ENCODE data around the gene RAB11FIP3.

The RAB11FIP3 gene

DNA sequence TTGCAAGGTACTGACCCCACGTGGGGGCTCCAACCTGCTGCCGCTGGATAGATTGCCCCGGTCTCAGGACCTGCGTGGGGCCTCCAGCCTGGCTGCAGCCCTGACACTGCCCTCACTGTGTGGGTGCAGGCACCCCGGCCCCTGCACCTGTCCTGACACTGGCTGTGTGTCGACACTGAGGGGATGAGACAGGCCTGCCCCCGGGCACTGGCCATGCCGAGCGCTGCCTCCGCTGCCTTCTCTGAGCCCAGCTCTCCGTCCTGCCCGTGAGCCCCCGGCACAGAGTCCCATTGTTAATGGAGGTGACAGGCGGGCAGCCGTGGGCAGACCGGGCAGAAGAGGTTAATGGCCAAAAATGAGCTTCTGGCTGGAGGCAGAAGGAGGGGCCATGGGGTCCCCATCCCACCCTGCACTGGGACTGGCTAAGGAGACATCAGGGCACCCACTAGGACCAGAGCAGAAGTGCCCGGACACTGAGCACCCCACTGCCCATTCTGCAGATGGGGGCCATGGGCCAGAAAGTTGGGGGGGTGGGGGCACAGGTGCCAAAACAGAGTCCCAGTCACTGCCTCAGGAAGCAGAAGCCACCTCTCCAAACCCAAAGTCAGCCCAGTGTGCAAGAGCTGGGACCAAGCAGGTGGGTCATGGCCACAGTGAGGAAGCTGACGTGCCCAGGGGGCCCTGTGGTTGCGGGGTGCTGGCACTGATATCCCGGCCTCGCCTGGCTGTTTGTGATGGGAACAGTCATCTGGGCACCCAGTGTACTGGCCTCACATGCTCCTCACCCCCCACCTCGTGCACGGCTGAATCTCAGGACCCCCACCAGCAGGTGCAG is 132.2 kb downstream of the RAB11FIP3 start:
- no peak for DNase-seq

DNA sequence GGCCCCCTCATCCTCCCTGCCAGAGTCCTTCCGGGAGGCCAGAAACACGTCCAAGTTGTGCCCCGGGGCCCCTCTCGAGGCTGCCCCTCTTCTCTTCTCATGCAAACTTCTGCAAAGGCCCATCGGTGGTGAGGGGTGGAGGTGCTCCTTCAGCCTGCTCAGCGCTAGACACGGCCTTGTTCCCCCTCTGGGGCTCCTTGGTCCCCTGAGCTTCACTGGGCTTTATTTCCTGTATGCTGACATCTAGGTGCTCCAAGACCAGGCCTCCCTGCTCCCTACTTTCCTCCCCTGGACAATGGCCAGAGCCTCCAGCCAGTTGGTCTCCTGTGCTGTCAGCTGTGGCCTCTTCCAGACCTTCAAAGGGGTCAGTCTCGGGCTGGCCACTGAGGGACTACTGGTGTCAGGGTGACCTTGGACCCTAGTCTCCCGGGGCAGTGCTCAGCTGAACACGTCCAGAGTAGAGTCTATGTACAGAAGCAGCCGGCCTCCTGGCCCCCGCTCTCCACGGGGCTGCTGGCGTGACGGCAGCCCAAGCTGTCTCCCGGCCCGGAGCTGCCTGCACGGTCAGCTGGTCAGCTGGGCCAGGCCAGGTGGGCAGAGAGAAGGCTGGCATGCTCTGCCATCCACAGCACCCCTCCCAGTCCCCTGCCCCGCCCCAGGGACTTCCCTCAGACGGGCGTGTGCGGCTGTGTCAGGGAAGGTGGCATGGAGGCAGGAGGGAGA is 133.0 kb downstream of the RAB11FIP3 start:
- DNase-seq: no peak

DNA sequence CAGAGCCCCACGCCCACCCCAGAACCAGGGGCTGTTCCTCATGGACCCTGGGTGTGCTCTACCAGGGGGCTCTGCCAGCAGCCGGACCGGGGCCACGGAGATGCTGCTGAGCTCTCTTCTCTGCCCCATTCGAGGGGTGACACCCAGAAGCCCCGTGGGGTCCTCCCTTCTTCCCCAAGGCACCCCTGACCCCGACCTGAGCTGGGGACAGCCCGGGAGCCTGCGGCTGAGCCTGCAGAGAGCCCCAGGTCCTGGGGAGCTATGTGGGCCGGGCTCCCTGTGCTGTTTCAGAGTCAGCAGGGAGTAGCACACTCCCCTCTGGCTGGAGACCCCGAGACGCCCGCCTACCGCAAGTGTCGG is 133.6 kb downstream of the RAB11FIP3 start:
- DNase-seq: no peak

DNA sequence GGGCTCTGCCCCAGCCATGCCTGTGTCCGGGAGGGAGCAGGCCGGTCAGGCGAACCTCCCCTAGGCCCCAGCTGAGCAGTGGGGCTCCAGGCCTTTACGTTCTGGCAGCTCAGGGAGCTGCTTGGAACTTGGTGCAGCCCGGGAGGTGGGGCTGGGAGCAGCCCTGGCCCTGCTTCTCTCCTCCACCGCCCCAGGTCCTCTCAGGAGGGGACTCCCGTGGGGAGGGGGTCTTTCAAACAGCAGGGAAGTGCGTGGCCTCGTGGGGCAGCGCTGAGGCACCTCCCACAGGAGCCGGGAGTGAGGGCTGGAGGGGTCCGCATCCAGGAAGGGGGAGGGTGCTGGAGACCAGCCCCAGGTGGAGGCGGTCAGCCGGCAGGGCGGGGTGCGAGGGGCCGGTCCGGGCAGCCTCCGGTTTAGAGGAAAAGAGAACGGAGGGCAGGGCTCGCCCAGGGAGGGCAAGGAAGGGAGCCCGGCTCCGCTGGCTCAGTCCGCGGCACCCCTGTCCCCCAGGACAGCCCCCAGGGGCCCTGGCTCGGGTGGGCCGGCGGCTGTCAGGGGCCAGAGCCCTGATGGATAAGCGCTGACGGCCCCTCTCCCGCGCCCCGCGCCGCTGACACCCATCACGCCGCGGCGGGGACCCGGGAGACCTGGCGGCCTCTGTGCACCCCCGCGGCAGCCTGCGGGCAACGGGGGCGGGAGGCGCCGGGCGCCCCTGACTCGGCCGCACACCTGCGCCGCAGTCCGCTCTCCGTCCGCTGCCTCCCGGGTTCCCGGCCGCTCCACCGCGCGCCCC is 134.2 kb downstream of the RAB11FIP3 start:
- DNase-seq: no peak

DNA sequence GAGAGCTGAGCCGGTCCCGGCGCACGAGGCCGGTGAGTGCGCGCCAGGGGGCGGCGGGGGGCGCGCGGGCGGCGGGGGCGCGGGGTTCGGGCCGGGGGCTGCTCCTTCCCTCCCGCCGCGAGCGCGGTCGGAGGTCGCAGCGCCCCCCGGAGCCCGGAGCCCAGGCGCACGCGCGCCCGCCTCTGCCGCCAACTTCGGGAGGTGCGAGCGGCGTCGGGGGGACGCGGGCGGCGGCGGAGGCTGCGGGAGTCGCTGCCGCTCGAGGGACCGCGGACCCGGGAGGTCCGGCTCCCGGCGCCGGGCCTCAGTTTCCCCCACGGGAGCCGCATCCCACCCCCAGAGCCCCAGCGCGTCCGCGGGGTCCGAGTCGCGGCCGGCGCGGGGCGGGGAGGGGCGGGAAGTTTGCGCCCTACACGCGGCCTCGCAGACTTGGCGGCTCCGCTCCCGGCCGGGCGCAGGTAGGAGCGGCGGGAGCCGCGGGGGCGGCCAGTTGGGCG is 134.8 kb downstream of the RAB11FIP3 start, which contains the start of gene PRR35:
PRR35 (plus strand) TSS at position 191 of the 497 bp plus-strand sequence. CDS start 2,901 bp downstream, outside the sequence.
- DNase-seq: no peak

DNA sequence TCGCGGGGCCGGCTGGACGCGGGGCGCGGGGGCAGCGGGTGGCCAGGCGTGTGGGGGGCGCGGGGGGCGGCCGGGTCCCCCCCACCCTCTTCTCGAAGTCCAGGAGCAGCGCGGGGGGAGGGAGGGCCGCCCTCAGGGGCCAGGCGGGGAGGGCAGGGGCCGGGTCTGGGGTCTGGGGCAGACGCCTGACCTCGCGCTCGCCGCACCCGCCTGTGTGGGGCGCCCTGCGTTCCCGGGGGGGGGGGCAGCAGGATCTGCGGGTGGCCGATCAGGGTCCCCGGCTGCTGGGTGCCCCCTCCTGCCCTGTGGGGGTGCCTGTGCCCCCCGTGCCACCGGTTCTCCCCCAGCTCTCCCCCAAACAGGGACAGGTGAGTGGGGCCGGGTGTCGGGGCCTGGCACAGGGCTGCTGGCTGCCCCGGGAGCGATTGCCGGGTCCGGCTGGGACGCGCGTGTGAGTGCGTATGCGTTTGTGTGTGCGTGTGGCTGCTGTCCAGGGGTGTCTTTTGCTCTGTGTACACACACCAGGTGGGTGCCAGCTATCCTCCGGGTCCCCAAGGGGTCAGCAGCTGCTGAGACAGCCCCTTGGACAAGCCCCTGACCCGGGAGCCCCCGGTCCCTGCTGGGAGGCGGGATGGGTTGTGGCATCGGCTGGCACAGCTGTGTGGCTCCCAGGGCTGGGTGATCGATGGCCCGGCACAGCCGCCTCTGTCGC is 135.4 kb downstream of the RAB11FIP3 start:
- DNase-seq: no peak

DNA sequence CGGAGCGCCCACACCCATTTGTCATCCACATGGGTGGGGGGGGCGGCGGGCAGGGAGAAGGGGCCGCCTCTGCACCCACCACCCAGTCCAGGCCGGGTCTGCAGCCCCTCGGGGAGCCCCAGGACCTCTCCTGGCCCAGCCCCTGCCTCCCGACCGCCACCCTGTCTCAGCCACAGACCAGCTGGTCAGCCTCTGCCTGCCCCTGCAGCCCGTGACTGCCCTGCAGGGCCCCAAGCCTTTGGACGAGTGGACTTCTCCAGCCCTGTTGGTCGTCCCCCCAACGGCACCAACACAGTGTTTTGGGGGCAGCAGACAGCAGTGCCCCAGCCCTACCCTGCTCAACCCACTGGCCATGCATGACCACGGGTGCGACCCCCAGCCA is 136.0 kb downstream of the RAB11FIP3 start:
- DNase-seq: no peak

DNA sequence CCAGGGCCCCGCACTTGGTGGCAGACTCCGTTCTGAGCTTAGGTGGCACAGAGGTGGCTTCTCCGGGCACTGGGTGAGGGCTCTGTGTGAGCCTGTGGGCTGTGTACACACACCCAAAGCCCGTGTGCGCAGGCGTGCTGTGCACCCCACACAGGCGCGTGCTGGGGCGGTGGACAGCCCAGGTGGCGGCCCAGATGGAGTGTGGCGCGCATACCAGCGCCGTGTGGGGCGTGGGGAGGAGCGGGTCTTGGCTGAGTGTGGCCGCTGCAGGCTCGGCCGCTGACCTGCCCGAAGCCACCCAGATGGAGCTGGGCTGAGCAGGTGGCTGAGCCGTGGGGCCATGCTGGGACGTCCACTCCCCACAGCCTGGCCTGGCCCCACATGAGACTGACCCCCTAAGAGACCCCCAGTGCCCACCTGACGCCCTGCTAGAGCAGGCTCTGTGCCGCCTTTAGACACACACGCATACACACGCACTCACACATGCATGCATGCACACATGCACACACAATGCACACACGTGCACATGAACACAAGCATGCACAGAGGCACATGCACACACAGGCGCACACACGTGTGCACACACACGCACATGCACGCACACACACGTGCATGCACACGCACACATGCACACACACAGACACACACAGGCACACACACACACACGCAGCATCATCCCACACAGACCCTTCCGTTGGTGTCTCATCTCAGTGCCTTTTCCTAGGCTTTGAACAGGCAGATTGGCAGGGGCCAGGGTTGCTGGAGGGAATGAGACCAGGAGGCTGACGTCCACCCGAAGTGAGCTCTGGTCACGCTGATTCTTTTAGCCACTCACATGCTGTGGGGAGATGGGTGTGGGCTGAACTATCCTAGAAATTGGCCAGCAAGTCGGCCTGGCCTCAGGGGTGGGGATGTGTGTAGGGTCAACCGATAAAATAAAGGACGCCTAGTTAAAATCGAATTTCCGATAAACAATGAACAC is 136.8 kb downstream of the RAB11FIP3 start:
- no peak for DNase-seq

DNA sequence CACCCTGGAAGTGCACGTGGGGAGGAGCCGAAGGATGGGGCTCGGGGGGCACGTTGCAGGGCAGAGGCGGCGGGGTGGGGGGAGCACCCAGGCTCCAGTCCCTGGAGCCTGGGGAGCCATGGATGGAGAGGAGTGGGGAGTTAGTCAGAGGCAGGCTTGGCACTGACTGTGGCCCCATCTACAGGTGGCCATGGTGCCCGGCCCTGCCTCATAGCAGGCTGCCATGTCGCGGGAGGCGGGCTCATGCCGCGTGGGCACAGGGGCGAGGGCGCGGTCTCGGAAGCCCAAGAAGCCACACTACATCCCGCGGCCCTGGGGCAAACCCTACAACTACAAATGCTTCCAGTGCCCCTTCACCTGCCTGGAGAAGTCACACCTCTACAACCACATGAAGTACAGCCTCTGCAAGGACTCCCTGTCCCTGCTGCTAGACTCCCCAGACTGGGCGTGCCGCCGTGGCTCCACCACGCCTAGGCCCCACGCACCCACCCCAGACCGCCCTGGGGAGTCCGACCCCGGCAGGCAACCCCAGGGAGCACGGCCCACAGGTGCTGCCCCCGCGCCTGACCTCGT is 137.7 kb downstream of the RAB11FIP3 start:
- DNase-seq: no peak

DNA sequence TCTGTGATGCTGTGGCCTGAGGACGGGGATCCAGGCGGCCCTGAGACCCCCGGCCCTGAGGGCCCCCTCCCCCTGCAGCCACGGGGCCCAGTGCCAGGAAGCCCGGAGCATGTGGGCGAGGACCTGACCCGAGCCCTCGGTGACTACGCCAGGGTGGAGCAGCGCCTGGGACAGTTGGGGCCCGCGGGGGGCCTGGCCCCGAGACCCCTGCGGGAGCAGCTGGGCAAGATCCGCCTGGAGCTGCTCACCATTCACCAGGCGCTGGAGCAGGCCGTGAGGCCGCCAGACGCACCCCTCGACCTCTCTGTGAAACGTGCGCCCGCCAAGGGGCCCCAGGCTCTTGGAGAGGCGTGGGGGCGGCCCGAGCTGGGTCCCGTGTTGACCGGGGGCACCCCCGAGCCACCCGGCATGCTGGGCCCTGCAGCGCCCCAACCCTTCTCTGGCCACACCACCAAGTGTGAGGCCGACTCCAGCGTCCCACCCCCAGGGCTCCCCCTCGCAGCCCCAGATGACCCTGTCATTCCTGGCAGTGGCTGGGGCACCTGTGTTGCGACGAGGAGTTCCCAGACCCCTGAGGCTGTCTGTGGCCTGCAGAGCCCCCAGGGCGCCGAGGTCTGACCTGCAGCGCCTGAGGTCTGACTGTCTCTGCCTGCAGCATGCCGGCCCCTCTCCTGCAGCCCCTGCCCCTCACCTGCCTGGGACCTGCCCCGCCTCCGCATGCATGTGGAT is 139.4 kb downstream of the RAB11FIP3 start:
- DNase-seq: no peak

DNA sequence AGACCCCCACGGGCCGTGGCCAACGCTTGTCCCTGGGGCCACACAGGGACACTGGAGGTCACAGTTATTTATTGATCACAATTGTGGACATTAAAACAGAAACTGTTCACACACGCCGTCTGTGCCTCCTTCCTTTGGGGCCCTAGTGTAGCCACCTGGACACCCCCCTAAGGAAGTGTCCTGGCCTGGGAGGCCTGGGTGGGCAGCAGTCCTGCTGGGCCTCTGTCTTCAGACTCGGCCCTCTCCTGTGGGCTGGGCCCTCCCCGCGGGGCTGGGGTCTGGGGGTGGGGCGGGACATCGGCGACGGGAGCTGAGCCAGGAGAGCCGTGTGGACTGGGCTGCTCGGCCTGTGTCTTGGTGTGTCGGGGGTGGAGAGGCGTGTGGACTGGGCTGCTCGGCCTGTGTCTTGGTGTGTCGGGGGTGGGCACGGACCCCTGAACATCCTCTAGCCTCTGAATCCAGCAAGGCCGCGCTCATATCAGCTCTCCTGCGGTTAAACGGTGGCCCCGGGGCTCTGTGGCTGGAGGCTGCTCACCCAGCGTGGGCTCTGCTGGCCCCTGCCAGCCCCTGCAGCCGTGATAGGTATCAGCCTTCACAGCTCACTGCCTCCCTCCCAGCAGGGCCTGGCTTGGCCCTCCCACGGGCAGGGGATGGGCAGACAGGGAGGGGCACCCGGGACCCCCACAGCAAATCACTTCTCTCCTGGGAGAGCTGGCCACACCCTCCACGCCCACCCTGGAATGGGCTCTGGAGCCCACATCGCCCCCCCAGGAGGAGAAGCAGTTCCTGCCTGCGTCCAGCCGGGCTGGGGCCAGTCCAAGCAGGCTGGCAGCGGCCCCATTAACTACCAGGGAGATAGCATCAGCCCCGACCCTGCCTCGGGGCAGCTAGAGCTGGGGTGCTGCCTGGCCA is 140.2 kb downstream of the RAB11FIP3 start:
- DNase-seq: no peak

DNA sequence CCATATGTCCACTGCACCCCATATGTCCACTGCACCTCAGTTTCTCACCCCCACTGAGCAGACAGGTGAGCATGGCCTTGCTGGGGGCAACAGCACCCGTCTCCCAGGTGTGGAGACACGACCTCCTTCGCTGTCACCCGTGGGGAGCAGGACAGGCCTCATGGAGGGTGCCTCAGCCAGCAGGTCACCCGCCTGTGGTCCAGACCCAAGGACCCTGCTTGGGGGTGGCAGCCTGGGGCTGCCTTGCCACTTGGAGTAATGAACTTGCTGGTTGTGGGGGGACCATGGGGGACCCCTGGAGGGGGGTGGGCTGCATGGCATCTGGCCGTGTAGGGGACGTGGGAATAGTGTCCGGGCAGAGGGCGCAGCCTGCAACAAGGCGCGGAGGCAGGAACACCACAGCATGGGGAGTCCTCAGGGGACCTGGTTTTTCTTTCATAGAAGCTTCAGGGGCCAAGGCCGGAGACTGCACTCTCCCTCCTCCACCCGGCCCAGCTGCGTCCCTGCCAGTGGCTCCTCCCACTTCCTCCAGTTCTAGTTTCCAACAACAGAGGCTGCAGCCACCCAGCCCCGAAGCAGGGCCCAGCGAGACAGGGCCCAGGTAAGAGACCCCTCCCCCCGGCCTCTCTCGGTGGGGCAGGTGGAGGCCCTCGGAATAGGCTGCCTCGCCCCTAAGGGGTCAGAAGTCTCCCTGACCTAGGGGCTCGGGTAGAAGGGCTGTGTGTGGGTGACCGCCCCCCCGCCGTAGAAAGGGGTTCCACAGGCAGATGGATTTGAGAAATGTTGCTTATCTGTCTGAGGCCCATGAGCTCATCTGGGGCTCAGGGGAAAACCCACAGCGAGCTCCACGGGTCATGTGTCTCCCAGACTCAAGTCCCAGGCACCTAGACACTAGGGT is 141.3 kb downstream of the RAB11FIP3 start, which contains the start of gene NHLRC4:
NHLRC4 (plus strand) TSS at position 531 of the 898 bp plus-strand sequence. CDS start 1,043 bp downstream, outside the sequence.
- DNase-seq: peak; percentile 51

DNA sequence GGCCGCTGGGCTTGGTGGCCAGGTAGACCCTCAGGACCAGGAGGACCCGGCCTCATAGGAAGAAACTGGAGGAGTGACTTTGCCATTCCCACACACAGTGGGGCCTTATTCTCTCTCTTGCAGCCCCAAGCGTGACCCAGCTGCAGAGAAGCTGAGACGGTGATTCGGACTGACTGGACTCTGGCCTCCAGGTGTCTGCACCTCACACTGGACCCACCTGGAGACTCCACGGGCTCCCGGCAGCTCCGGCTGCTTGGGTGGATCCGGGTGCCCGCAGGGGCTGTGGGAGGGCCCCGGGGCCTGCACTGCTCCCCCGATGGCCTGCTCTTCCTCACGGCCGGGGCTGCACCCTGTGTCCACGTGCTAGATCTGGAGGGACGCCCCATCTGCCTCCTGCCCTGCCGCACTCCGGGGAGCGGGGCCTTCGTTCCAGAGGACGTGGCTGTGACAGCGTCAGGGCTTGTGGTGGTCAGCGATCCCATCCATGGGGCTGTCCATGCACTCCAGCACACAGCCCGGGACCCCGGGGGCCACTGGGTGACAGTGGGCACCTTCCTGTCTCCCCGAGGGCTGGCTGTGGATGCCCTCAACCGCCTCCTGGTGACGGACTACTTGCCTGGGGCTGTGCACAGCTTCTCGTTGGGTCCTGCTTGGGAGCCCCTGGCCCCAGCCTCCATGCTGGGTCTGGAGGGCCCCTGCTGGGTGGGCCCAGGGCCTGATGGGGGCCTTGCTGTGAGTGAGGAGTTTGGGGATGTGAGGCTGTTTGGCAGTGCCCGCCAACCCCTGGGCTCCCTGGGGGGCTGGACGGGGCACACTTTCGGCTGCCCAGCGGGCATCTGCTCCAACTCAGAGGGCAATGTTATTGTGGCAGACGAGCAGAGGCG is 142.2 kb downstream of the RAB11FIP3 start:
- no peak for DNase-seq

DNA sequence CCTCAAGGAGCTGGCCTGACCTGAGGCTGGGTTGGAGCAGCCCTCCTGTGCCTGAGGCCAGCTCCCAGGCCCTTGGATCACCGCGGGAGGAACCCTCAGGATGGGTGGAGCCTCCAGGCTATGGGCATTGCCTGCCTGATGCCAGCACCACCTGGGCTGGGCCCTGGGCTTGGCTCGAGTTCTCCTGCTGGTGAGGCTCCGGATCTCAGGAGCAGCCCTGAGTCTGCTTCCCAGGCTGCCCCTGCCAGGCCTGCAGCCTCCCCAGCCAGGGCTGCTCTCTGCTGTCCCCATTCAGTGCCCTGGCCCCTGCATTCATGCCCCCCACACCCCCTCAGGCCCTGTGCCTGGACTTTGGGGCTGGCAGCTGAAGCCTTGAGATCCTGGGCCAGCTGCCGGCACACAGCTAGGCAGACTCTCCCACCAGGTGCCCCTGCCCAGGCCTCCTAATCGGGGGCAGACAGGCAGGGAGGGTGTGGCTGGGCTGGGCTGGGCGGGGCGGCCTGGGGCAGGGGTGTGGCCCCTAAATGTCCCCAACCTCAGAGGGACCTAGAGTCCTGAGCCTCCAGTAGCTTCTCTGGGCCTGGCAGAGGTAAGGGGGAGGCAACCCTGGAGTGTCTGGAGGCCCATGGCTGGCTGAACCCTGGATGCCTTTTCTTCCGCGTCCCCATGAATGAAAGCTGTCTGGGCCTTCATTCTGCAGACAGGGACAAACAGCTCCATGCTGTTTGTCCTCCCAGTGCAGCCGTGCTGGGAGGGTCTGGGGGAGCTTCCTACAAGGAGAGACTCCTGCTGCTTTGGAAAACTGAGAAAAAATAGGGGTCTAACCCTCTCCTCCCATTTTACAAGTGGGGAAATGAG is 143.2 kb downstream of the RAB11FIP3 start:
- DNase-seq: no peak

DNA sequence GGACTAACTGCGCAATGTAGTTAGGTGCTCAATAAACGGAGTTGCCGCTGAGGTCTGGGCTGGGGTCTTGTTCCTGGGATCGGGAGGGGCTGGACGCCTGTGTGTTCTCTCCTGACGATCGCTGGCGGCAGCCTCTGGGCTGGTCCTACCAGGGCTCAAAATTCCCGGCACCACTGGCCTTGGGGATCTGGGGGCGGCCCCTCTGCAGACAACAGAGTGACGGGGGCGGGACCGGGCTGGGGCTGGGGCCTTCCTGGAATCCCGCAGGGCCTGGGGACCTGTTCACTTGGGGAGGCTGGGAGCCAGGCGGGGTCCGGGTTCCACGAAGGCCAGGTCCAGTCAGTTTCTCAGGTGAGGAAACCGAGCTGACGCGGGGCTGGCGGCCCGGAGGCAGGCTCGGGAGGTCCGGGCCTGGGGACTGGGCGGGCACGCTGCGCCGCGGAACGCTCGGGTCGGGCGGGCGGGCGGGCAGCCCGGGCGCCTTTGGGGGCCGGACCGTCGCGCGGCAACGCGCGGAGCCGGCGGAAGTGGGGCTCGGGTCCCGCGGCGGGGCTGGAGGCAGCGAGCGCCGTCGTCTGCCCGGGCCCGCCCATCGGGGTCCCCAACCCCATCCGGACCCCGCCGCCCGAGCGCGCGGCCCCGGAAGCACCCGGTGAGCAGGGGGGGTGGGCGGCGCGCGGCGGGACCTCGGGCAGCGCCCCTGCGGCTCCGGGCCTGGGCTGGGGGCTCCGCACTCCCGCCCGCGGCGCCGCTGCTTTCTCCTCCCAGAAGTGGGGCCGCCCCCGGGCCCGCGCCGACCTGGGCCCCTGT is 144.2 kb downstream of the RAB11FIP3 start, which contains the start of gene PIGQ:
PIGQ (plus strand) TSS at position 524 of the 810 bp plus-strand sequence. CDS start 4,107 bp downstream, outside the sequence.
- DNase-seq: peak; percentile 61
